Duodenal mucosa (tissue), 2 donors: ENCODE measurements around the gene CEP72.

Experiments
- H3K27ac ChIP-seq: one replicate; pipeline ENCODE4 v1.7.0; 2013; ENCODE audit warnings: low read depth, low read length
- H3K27me3 ChIP-seq, 2 donors: one replicate each; pipeline ENCODE4 v1.7.0; 2013; ENCODE audit warnings: low read length in 2 of 2, control low read depth in 1 of 2; ENCODE audit not compliant: insufficient read depth in 2 of 2, control insufficient read depth in 1 of 2
- H3K36me3 ChIP-seq, 2 donors: one replicate each; pipeline ENCODE4 v1.7.0; 2013; ENCODE audit warnings: low read length in 2 of 2, control low read depth in 1 of 2; ENCODE audit not compliant: insufficient read depth in 2 of 2, control insufficient read depth in 1 of 2
- H3K4me1 ChIP-seq, 2 donors: one replicate each; pipeline ENCODE4 v1.7.0; 2013; ENCODE audit warnings: low read length in 2 of 2, control low read depth in 1 of 2; ENCODE audit not compliant: insufficient read depth in 2 of 2, control insufficient read depth in 1 of 2
- H3K4me3 ChIP-seq, 2 donors: one replicate each; pipeline ENCODE4 v1.7.0; 2013; ENCODE audit warnings: low read length in 2 of 2, low read depth in 1 of 2
- H3K9ac ChIP-seq, 2 donors: one replicate each; pipeline ENCODE4 v1.7.0; 2013; ENCODE audit warnings: low read length in 2 of 2, low read depth in 1 of 2
- H3K9me3 ChIP-seq, 2 donors: one replicate each; pipeline ENCODE4 v1.7.0; 2013; ENCODE audit warnings: low read length in 2 of 2, control low read depth in 1 of 2; ENCODE audit not compliant: control insufficient read depth in 1 of 2

CEP72 gene

DNA sequence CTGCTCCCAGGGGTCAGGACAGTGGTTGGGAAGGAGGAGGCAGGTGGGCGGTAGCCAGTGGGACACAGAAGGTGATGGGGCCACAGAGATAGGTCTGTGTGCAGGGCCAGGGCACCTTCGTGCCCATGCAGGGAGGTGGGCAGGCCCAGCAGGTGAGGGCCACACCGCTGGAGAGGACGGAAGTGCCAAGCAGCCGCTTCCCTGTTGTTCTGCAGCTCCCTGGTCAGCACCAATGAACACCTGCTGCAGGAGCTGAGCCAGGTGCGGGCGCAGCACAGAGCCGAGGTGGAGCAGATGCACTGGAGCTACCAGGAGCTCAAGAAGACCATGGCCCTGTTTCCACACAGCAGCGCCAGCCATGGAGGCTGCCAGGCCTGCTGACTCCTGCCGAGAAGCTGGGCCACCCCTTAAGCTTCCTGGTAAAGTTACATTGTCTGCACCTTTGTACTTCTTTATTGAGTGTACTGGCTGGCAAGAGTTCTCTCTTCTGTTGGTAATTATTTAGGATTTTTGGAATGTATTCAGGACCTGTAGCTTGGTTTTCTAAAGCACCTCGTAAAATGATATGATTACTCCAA is 40.7 kb downstream of the CEP72 start:
- no peak overlapping the region for H3K27ac ChIP-seq
- no peak overlapping the region for H3K4me3 ChIP-seq
- peaks cover 0 to 4% of the 10 kb centered on the region in 2 donors for H3K9me3 ChIP-seq
- peaks cover 8 to 30% of the 10 kb centered on the region in 2 donors for H3K36me3 ChIP-seq
- H3K4me1 ChIP-seq, result no peaks in the 10 kb centered on the region
- H3K27me3 ChIP-seq, result no peaks in the 10 kb centered on the region
- no peak overlapping the region for H3K9ac ChIP-seq

- no peaks in the 10 kb centered on the region for H3K27me3 ChIP-seq
- no peaks in the 10 kb centered on the region for H3K4me1 ChIP-seq
- H3K9ac ChIP-seq, result peak overlapping the region in 1 of 2 donors; percentile 3
- peaks cover 6 to 29% of the 10 kb centered on the region in 2 donors for H3K36me3 ChIP-seq
- no peak overlapping the region for H3K27ac ChIP-seq
- H3K9me3 ChIP-seq, result peaks cover 0 to 4% of the 10 kb centered on the region in 2 donors
- H3K4me3 ChIP-seq, result no peak overlapping the region
Observed at GRCh38 chr5:654071-654778, 42.1 kb downstream of the CEP72 start.

DNA sequence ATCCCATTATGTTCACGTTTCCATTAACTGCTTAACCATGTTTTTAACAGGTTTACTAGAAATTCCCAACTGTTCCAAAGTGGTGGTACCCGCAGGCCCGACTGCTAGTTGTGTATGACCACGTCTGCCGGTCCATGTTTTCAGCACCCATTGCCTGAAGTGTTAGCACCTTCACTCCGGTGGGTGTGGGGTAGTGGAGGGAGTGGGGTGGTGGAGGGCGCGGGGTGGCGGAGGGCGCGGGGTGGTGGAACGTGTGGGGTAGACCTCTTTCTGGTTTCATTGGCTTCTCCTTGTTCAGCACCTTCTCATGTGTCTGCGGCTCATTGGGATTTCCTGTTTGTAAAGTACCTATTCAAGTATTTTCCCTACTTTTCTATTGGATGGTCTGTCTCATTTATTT is 43.3 kb downstream of the CEP72 start:
- H3K4me1 ChIP-seq, result no peaks in the 10 kb centered on the region
- H3K9me3 ChIP-seq, result peaks cover 0 to 4% of the 10 kb centered on the region in 2 donors
- H3K27me3 ChIP-seq, result no peaks in the 10 kb centered on the region
- H3K27ac ChIP-seq, result no peak overlapping the region
- H3K9ac ChIP-seq, result no peak overlapping the region
- H3K36me3 ChIP-seq, result peaks cover 8 to 38% of the 10 kb centered on the region in 2 donors
- H3K4me3 ChIP-seq, result no peak overlapping the region

DNA sequence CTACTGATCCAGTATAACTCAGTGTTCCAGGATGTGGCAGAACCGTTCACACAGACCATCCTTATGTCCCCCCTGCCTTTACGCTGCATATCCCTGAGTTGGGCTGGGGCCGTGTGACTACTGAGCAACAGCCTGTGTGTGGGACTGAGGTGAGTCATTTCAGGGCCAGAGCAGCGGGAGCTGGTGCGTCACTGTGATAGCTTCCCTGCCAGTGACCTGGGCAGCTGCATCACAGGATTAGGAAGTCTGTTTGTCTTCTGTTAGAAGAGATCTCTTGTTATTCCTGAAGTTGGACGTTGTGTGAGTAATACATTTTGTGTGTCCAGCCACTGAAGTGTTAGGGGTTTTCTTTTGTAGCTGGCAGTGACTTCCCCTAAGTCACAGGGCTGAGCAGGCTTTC is 45.4 kb downstream of the CEP72 start:
- H3K36me3 ChIP-seq, result peaks cover 6 to 57% of the 10 kb centered on the region in 2 donors
- H3K27me3 ChIP-seq, result no peaks in the 10 kb centered on the region
- no peaks in the 10 kb centered on the region for H3K4me1 ChIP-seq
- H3K9me3 ChIP-seq, result no peaks in the 10 kb centered on the region
- no peak overlapping the region for H3K27ac ChIP-seq
- no peak overlapping the region for H3K4me3 ChIP-seq
- H3K9ac ChIP-seq, result no peak overlapping the region

- no peak overlapping the region for H3K9ac ChIP-seq
- H3K9me3 ChIP-seq, result no peaks in the 10 kb centered on the region
- H3K27me3 ChIP-seq, result no peaks in the 10 kb centered on the region
- no peak overlapping the region for H3K27ac ChIP-seq
- H3K4me3 ChIP-seq, result no peak overlapping the region
- peaks cover 6 to 55% of the 10 kb centered on the region in 2 donors for H3K36me3 ChIP-seq
- H3K4me1 ChIP-seq, result no peaks in the 10 kb centered on the region
Observed at GRCh38 chr5:658103-658502, 46.0 kb downstream of the CEP72 start.

GRCh38 chr5:659496-660263 is 47.5 kb downstream of the CEP72 start:
- Histone ChIP-seq H3K4me1 (peaks cover 4 to 6% of the 10 kb centered on the region in 2 donors), H3K27ac (no peak overlapping the region), H3K4me3 (no peak overlapping the region), H3K9ac (no peak overlapping the region), H3K36me3 (peaks cover 6 to 62% of the 10 kb centered on the region in 2 donors), H3K27me3 (no peaks in the 10 kb centered on the region), H3K9me3 (no peaks in the 10 kb centered on the region)

DNA sequence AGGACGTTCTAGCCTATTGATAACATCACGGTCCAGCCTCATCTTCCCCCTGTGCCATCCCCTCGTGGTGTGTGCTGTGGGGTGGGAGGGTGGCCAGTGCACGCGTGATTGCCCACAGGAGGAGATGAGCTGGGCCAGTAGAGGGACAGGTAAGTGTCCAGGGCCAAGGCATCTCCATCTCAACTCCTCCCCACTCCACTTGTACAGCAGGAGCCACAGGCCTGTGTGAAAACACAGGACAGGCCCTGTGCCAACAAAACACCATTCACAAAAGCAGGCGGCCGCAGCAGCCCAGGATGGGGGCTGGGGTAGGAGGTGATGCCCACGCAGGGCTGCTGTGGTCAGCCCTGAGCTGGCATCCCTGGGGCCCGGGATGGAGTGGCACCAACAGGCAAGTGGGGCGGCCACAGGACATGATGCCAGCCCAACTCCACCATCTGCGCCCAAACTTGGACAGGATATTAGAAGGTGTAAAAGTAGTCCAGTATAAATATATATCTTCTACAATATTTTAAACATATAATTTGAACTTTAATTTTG is 48.4 kb downstream of the CEP72 start:
- H3K9me3 ChIP-seq, result no peaks in the 10 kb centered on the region

DNA sequence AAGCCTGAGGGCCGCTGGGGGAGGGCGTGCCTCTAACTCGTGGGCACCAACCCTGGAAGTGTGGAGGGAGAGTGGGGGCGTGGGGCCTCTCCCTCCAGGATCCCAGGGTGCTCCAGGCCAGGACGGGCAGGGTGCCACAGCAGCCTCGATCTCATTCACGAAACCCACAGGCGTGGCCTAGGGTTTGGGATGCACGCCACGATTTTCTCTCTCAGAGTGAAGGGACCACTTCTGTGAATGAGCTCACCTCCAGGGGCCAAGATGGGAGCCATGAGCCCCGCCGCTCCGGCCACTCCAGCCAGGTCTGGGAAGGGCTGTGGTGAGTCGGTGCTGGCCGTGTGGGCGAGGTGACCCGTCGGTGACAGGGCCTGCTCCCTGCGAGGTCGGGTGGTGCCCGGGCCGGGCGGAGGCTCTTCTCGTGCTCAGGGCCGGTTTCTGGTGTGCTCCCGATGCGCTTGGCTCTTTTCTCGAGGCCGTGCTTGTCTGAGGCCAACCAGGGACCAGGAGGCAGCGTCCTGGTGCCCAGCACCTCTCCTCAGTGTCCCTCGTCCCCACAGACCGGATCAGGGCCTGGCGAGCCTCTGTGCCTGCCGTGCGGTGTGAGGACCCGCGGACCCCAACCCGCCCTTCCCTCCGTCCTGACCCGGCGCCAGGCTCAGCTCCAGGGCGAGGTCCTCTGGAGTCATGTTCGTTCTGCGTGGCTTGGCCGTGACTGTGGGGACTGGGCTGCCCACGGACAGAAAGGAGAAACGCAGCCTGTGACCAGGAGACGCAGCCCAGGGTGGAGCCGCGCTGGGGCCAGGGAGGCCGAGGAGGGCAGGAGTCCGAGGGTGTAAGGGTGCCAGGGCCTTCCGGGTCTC is 50.0 kb downstream of the CEP72 start:
- Histone ChIP-seq H3K27me3 (no peaks in the 10 kb centered on the region), H3K4me3 (no peak overlapping the region), H3K9ac (no peak overlapping the region), H3K9me3 (no peaks in the 10 kb centered on the region), H3K36me3 (peaks cover 6 to 67% of the 10 kb centered on the region in 2 donors), H3K4me1 (peaks cover 4 to 6% of the 10 kb centered on the region in 2 donors), H3K27ac (no peak overlapping the region)

More for the DNA sequence above, 48.4 kb downstream of the CEP72 start:
- Histone ChIP-seq H3K36me3 (peaks cover 6 to 66% of the 10 kb centered on the region in 2 donors), H3K4me3 (no peak overlapping the region), H3K27ac (no peak overlapping the region), H3K27me3 (no peaks in the 10 kb centered on the region), H3K9ac (no peak overlapping the region), H3K4me1 (peaks cover 4 to 6% of the 10 kb centered on the region in 2 donors)

GRCh38 chr5:662751-663435 is 50.8 kb downstream of the CEP72 start:
- Histone ChIP-seq H3K4me1 (peaks cover 4 to 6% of the 10 kb centered on the region in 2 donors), H3K36me3 (peaks cover 6 to 60% of the 10 kb centered on the region in 2 donors), H3K27ac (no peak overlapping the region), H3K4me3 (no peak overlapping the region), H3K9ac (no peak overlapping the region), H3K27me3 (no peaks in the 10 kb centered on the region), H3K9me3 (no peaks in the 10 kb centered on the region)
